GM12801 (cell line): ENCODE data around the gene FAR2.

Experiments used
- CTCF ChIP-seq: IDR thresholded peaks from one replicate; pipeline ENCODE4 v1.5.1; 2011; ENCODE audit warnings: control low read depth; ENCODE audit not compliant: insufficient read length; ENCODE audit errors: extremely low read depth

Gene FAR2

DNA sequence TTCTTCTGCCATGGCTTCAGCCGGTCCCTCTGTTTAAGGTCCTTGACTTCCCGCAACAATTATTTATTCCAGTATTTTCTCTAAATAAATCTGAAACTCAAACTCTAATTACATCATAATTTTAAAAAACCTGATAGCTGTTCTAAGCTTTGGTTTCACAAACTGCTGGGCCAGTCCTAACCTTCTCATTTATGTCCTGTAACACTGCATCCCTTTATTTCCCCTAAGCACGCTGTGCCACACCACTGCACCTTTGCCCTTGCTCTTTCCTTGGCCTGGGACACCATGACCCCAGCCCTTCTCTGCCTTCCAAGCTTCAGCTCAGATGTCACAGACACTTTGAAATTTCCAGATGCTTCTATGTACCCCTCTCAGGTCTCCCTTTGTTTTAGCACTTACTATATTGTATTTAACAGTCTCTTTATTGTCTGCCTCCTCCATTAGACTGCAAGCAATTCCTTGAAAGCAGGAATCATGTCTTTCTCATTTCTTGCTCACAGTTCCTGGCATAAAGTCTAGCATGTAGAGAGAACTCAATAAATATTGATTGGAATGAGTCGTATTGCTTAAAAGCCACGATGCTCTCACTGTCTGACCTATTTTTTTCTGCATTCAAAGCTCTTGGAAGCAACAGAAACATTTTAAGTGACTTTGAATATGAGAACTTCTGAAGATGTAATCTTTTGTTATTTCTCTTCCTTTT lies 120.8 kb downstream of the FAR2 start:
- no peak for TF ChIP-seq CTCF

DNA sequence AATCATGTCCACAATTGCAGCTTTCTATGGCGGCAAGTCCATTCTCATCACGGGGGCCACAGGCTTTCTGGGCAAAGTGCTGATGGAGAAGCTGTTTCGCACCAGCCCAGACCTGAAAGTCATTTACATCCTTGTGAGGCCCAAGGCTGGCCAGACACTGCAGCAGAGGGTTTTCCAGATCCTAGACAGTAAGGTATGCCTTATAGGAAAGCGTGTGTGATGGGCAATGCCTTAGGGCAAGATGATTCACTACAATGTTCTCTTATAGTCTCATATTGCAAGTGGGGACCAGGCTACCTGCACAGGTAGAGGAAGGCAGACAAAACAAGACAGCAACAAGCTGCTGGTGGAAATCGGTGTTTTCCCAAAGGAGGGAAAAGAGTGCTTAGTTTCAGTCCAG lies 121.4 kb downstream of the FAR2 start:
- no peak for TF ChIP-seq CTCF

GRCh38 chr12:29273178-29273843 lies 124.2 kb downstream of the FAR2 start:
- TF ChIP-seq CTCF, result no peak

DNA sequence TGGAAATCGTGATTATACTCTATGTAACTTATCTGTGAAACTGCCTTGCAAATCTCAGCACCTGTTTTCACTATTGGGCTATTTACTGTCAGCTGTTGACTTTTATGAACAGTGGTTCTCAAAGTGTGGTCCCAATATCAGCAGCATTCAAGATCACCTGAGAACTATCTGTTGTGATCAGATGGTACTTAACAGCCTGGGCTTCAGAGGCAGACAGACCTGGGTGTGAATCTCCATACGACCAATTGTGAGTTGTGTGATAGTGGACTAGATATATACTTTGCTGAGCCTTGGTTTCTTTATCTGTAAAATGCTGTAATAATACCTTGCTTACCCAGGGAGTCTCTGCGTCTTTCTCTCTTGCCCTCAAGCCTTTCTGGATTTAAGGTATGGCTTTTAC lies 126.8 kb downstream of the FAR2 start:
- TF ChIP-seq CTCF, result no peak

DNA sequence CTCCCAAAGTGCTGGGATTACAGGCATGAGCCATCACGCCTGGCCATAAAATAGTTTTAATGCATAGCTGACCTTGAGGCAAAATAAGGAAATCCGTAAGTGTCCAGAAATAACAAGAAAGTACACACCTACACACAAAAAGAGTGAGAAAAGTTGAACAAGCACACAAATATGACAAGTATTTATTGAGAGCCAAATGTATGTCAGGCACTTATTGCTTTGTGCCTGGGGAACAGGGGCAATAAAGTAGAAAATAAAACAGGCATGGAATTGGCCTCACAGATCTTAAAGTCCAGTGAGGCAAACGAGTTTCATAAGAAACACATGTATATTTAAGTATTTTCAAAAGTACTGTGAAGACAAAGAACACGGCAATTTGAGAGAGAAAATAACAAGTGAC lies 128.2 kb downstream of the FAR2 start:
- TF ChIP-seq CTCF, result no peak

GRCh38 chr12:29278673-29279420 lies 129.8 kb downstream of the FAR2 start:
- TF ChIP-seq CTCF, result no peak

GRCh38 chr12:29281371-29282005 lies 132.4 kb downstream of the FAR2 start:
- no peak for TF ChIP-seq CTCF
